Measurements from ENCODE around the gene NDUFA12.

NDUFA12 gene

GRCh38 chr12:94940771-94941170, 62.7 kb downstream of the NDUFA12 start:
- DNase-seq (ENCODE audit: low spot score) = no peak

- DNase-seq (ENCODE audit: low spot score) = no peak
These were observed 64.9 kb downstream of the NDUFA12 start for GRCh38 chr12:94938583-94938982.

GRCh38 chr12:94930772-94931171, 72.7 kb downstream of the NDUFA12 start:
- DNase-seq (ENCODE audit: low spot score) = no peak

GRCh38 chr12:94930216-94930654, 73.3 kb downstream of the NDUFA12 start:
- DNase-seq (ENCODE audit: low spot score) = no peak

GRCh38 chr12:94929780-94930179, 73.7 kb downstream of the NDUFA12 start:
- DNase-seq (ENCODE audit: low spot score) = no peak

- no peak for DNase-seq (ENCODE audit: low spot score)
These were observed 77.8 kb downstream of the NDUFA12 start for GRCh38 chr12:94925729-94926128.

GRCh38 chr12:94925206-94925605, 78.3 kb downstream of the NDUFA12 start:
- DNase-seq (ENCODE audit: low spot score) = no peak

- DNase-seq (ENCODE audit: low spot score) = no peak
These were observed 80.9 kb downstream of the NDUFA12 start for GRCh38 chr12:94922561-94922960.

Data from activated CD4-positive, alpha-beta T cell treated with anti-CD3 and anti-CD28 coated beads, Interleukin-2, Interleukin-4, amounts not matched to agents 100 ng/mL and 50 ng/mL, durations not matched to agents 16 hours and 8 hours (primary cell).